ENCODE data around the gene CNTN2.

- TF ChIP-seq CTCF (conservative IDR thresholded peaks at IDR 0.05) (no peak), EZH2 (IDR thresholded peaks at IDR 0.05; ENCODE audit: low read depth) (no peak)
These were observed 14.6 kb upstream of the CNTN2 start for GRCh38 chr1:205028390-205028789.

Measured in PC-9 (cell line).